Uterus (tissue), 2 donors: Measurements from ENCODE around the gene PDE3B.

Experiments
- POLR2A ChIP-seq, 2 donors: fragments of 450-650 bp; IDR thresholded peaks; one replicate each; pipeline ENCODE4 v1.6.1; 2016; ENCODE audit warnings: antibody characterized with exemption in 2 of 2, mild to moderate bottlenecking in 1 of 2, moderate library complexity in 1 of 2
- TF ChIP-seq, protein P1 (sequence below), 4 experiments: fragments of 200-600 bp in 2 of 4; fragments of 450-650 bp in 2 of 4; sonication (generic) in 2 of 4; IDR thresholded peaks; one replicate each; pipeline ENCODE4 v1.5.1; 2016 to 2019; ENCODE audit warnings: antibody characterized with exemption in 4 of 4, mild to moderate bottlenecking in 2 of 4, moderate library complexity in 1 of 4

DNA sequence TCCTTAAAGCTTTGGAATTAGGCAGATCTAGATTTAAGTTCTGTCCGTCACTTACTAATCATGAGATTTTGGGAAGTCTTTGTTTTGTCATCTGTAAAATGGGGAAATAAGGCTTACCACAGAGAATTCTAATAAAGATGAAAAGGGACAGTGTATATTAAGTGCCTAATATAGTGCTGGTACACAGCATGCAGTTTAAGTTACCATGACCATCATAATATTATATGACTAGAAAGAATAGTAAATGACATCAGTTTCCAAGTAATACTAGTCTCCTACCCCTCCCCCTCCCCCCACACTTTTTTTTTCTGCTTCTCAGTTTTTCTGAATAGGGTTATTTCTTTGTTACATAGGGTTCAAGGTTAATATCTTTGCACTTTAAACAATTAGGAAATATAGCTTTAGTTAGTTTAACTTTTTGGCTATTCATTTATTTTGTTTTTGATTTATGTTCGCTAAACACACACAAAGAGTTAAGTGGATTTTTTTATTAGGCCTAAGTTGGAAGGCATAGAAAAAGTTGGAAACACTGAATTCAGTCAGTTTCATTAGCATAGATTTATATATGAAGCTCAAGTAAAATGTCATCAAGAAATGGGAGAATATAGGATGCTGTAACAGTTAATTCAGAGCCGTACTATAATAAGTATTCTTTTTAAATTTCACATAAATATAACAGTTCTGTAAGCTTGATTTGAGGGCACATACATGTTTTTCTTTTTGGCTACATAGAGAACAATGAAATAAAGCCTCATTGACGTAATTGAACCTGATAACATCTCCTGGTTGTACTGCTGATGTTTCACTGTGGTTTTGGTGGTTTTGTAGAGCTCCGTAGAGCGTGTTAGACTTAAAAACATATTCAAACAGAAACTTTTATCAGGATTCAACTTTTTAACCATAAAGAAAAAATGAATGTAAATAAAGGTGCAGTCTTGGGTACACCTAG lies 121.2 kb downstream of the PDE3B start:
- TF ChIP-seq, protein P1, sequence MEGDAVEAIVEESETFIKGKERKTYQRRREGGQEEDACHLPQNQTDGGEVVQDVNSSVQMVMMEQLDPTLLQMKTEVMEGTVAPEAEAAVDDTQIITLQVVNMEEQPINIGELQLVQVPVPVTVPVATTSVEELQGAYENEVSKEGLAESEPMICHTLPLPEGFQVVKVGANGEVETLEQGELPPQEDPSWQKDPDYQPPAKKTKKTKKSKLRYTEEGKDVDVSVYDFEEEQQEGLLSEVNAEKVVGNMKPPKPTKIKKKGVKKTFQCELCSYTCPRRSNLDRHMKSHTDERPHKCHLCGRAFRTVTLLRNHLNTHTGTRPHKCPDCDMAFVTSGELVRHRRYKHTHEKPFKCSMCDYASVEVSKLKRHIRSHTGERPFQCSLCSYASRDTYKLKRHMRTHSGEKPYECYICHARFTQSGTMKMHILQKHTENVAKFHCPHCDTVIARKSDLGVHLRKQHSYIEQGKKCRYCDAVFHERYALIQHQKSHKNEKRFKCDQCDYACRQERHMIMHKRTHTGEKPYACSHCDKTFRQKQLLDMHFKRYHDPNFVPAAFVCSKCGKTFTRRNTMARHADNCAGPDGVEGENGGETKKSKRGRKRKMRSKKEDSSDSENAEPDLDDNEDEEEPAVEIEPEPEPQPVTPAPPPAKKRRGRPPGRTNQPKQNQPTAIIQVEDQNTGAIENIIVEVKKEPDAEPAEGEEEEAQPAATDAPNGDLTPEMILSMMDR (IDR thresholded peaks at IDR 0.05) = no peak
- no peak for TF ChIP-seq POLR2A (IDR thresholded peaks at IDR 0.05)
